HG02798 (cell line): ENCODE data around the gene FXYD4.
"Not testable (repeated sequence)": the region's sequence is repeated elsewhere in the genome, so short reads cannot be mapped to it uniquely, and the experiment has no call there.

Source experiments
- ATAC-seq: cut with Tn5 transposase; IDR thresholded peaks from one replicate; pipeline ENCODE4 v1.9.1; 2021; ENCODE audit warnings: mild to moderate bottlenecking; ENCODE audit not compliant: unreplicated experiment, poor library complexity

The FXYD4 gene

DNA sequence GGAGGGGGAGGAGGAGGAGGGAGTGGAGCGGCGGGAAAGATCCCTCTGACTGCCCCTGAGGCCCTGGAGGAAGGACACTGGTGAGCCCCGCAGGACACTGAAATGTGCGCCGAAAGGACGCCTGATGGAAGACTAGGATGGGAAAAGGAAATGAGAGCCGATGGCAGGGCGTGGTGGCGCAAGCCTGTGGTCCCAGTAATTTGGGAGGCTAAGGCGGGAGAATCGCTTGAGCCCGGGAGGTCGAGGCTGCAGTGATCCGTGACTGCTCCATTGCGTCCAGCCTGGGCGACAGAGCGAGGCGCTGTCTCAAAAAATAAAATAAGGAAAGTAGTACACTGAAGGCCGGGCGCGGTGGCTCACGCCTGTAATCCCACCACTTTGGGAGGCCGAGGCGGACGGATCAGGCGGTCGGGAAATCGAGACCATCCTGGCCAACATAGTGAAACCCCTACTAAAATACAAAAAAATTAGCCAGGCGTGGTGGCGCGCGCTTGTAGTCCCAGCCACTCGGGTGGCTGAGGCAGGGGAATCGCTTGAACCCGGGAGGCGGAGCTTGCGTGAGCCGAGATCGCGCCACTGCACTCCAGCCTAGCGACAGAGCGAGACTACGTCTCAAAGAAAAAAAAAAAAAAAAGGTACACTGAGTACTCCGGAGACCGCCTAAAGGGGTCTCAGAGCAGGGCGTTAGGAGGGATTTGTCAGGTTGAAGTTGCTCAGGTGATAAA, 38.1 kb downstream of the FXYD4 start:
- ATAC-seq, result peak; percentile 0

DNA sequence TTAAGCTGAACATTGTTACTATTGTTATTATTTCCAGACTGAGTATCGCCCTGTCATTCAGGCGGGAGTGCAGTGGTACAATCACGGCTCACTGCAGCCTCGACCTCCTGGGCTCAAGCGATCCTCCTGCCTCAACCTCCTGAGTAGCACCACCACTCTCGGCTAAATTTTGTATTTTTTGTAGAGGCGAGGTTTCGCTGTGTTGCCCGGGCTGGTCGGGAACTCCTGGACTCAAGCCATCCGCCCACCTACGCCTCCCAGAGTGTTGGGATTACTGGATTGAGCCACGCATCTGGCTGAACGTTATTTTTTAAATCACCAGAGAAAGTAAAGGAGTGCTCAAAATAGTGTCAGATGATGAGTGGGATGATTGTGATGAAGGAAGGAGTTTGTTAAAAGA, 38.9 kb downstream of the FXYD4 start:
- ATAC-seq, result no peak

GRCh38 chr10:43411536-43411935, 40.1 kb downstream of the FXYD4 start:
- no peak for ATAC-seq

GRCh38 chr10:43415544-43415943, 44.1 kb downstream of the FXYD4 start:
- no peak for ATAC-seq

GRCh38 chr10:43417950-43418768, 46.7 kb downstream of the FXYD4 start:
- no peak for ATAC-seq

- no peak for ATAC-seq
Observed at GRCh38 chr10:43419997-43420368, 48.5 kb downstream of the FXYD4 start.

GRCh38 chr10:43420369-43421200, 49.1 kb downstream of the FXYD4 start:
- peak; percentile 95 for ATAC-seq

GRCh38 chr10:43421201-43421507, 49.7 kb downstream of the FXYD4 start:
- ATAC-seq, result no peak

DNA sequence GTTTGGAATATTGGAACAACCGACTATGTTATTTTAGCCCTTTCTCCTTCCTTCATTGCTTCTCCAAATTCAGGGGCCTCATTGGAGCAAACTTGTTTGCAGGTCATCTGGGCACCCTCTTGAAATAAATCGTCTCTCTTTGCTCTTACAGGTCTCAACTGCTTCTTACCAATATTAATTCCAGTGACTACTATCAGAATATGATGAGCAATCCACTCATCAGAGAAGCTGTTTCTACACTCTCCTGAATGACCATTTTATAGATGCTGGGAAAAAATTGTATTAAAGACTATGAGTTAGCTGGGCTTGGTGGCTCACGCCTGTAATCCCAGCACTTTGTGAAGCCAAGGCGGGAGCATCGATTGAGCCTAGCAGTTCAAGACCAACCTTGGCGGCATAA, 50.1 kb downstream of the FXYD4 start:
- ATAC-seq, result no peak

DNA sequence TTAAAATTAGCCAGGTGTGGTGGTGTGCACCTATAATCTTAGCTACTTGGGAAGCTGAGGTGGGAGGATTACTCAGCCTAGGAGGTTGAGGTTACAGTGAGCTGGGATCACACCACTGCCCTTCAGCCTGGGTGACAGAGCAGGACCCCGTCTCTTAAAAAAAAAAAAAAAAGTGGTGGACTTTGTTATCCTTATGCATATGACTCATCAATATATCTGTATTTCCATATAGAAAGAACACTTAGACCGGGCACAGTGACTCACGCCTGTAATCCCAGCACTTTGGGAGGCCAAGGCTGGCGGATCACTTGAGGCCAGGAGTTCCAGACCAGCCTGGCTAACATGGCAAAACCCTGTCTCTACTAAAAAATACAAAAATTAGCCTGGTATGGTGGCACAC, 50.5 kb downstream of the FXYD4 start:
- not testable (repeated sequence) for ATAC-seq

DNA sequence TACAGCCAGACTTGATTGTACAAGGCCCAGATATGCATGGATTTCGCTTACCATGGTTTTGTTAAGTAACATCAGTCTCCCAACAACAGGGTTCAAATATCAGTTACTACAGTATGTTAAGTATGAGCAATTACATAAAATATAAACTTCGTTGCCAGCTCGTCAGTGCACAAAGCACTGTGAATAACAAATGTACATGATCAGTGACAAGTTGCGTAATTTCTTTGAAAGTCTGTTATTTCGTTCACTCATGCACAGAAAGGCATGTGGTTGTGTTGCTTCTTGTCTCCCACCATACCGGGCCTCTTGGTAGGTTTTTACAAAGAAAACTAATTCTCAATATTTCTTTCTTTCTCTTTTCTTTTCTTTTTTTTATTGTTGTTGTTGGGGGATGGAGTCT, 53.0 kb downstream of the FXYD4 start:
- ATAC-seq, result no peak
